ENCODE data around the gene PTGIR.

Gene PTGIR, protein sequence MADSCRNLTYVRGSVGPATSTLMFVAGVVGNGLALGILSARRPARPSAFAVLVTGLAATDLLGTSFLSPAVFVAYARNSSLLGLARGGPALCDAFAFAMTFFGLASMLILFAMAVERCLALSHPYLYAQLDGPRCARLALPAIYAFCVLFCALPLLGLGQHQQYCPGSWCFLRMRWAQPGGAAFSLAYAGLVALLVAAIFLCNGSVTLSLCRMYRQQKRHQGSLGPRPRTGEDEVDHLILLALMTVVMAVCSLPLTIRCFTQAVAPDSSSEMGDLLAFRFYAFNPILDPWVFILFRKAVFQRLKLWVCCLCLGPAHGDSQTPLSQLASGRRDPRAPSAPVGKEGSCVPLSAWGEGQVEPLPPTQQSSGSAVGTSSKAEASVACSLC

DNA sequence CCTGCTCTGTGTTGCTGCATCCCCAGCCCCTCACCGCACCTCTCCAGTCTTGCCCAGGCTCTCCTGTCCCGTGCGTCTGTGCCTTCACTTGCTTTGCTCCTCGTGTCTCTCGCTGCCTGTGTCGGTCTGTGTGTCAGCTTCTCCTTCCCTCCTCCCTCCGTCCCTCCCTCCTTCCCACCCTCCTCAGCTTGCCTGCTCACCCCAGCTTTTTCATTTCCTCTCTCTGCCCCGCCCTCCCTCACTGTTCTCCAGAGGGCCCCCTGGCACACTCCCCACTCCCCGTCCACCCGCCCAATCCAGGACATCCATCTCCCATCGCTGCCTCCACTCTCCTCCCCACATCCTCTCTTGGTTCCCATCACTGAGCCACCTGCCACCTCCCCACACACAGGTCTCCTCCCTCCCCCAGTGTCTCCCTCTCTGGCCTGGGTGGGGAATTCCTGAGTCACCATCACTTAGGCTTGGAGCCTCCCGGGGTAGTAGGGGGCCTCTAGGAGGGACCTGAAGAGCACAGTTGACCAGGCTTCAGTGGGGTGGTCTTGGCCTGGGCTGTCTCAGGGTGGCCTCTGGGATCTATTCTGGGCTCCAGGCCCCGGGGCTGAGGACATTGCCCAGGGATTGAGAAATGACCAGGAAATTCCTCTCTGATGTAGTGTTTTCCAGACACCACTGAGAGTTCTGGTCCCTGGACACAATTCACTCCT lies at the start of gene PTGIR:
Gene PTGIR, minus strand, starts transcription at position 132 of the 704 bp plus-strand sequence. CDS start 864 bp downstream, outside the sequence.
- DNase-seq, result no peak

DNA sequence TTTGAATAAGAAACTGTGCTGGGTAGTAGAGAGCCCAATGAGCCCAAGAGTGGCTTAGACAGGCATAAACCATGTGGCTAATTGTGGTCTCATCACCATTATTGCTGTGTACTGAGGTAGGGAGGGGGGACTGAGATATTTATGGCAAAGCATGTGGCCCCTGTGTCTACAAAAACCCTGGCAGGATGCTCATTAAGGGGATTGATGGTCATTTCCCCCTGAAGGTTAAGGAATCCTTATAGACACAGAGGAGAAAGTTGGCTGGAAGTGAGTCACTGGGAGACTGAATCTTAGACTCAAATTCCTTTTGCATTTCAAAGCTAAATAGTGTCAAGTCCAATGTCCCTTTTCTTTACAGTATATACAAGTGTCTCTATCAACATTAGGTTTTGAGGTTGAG lies 45.9 kb upstream of the PTGIR start:
- no peak for DNase-seq

DNA sequence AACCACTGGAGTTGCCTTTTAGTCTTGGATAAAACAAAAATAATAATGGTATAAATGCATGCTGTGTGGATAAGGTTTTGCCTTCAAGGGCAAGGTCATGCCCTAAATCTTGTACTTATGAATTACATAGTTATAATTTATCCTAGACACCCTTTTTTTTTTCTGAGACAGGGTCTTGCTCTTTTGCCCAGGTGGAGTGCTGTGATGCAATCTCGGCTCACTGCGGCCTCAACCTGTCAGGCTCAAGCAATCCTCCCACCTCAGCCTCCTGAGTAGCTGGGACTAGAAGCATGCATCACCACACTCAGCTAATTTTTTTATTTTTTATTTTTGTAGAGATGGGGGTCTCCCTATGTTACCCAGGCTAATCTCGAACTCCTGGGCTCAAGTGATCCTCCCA lies 43.8 kb upstream of the PTGIR start:
- no peak for DNase-seq

DNA sequence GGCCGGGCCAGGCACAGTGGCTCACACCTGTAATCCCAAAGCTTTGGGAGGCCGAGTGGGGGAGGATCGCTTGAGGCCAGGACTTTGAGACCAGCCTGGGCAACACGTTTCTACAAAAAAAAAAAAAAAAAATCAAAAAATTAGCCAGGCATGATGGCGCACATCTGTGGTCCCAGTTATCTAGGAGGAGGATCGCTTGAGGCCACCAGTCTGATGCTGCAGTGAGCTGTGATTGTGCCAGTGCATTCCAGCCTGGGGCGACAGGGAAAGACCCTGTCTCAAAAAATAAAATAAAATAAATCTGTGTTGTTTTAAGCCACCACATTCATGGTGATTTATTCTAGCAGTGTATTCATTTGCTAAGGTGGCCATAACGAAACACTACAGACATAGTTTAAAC lies 40.2 kb upstream of the PTGIR start:
- no peak for DNase-seq

DNA sequence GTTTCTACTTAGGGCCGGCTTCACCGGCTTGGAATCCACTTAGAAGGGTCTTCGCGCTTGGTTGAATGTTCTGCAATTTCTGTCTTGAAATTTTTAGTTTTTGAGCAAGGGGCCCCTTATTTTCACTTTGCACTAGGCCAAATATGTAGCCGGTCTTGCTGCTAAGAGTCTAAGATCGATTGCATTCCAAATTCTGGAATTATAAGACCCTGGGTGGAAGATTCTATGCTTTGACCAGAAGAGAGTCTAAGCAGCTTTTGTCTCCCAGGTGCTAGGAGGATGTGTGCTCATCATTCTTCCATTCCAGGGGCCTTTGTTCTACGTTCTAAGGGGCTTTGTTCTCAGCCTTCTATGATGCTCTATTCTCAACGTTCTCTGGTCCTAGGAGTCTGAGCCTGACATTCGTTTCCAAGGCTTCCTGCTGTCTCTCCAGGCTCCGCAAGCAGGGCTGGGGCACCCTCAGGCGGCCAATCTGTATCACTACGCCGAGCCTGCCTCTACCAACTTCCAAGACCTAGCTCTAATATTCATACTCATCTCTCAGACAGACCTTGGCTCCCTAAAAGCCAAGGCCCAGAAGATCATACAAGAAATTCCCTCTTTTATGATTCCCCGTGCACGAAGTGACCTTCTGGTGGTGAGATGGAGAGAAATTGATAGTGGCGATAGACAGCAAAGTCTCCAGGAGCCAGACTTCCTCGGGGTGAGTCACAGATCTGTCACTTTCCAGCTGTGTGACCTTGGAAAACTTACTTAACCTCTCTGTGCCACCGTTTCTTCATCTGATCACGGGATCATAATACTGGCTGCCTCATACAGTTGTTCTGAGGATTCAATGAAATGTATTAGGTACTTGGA lies 37.1 kb upstream of the PTGIR start:
- DNase-seq, result peak in 1 of 2 experiments; percentile 74

DNA sequence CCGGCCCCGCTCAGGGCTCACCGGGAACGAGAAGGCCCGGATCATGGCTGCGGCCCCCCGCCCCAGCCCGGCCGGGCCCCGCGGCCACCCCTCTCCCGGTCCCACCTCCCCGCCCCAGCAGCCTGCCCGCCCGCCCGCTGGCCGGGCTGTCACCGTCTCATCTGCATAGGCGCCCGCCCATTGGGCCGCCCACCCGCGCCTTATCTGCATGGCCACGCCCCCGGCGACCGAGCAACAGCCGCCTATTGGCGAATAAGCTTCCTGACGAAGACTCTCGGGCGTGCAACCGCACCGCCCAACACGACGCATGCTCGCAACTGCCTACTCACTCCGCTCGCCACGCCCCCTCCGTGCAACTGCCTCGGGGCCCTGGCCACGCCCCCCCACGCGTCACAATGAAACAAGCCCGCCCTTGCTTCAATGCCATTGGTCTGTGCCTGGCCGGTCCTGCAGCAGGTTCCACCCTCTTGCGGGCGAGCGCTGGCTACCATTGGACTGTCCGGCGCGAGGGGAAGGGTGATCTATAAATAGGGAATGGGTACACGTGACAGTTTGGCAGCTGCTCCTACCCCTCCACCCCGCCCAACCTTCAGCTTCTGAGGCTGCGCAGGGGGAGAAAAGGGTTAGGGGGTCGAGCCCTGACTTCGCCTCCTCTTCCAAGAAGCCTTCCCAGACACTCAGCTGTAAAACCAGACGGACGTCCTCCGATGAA lies 36.3 kb upstream of the PTGIR start, which contains the start of gene DACT3:
Gene DACT3, minus strand, starts transcription at position 163 of the 712 bp plus-strand sequence. Its CDS starts 118 bp downstream, at position 45.
- DNase-seq, result peak; percentile 100

DNA sequence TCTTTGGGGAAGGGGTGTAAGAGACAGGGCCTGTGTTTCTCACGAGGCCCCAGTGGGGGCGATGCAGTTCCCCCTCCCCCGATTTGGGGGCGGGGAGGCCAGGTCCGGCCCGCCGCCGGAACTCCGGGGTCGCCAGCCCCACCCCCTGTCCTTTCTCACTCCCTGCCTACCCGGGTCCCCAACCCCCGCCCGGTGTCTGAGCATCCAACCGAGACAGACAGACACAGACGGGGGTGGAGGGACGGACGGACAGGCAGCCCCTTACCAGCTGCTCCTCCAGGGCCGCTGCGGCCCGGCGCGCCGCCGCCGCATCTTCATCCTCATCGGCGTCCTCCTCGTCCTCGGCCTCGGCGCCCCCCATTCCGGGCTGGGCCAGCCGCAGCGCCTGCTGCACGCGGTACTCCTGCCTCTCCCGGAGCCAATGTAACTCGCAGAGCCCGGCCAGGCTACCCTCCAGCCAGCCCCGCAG lies 35.7 kb upstream of the PTGIR start:
- DNase-seq, result no peak

DNA sequence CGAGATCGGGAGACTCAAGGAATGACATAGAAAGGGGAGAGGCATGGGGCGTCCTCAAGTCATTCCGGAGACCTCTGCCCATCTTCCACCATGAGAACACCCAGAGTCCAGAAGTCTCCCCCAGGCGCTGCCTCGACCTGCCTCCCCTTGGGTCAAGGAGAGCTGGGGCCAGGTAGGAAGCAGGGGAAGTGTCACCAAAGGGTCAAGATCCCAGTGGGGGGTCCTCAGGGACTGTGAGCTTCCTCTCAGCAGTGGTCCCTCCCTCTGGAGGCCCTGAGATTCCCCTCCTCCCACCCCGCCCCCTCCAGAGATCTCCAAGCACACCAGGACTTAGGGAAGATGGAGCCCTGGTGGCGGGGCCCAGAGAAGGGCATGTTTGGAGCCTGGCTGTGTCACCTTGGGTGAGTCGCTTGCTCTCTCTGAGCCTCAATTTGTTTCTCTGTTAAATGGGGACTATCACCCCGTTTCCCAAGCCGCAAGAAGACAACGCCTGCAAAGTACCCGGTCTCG lies 35.2 kb upstream of the PTGIR start:
- no peak for DNase-seq

DNA sequence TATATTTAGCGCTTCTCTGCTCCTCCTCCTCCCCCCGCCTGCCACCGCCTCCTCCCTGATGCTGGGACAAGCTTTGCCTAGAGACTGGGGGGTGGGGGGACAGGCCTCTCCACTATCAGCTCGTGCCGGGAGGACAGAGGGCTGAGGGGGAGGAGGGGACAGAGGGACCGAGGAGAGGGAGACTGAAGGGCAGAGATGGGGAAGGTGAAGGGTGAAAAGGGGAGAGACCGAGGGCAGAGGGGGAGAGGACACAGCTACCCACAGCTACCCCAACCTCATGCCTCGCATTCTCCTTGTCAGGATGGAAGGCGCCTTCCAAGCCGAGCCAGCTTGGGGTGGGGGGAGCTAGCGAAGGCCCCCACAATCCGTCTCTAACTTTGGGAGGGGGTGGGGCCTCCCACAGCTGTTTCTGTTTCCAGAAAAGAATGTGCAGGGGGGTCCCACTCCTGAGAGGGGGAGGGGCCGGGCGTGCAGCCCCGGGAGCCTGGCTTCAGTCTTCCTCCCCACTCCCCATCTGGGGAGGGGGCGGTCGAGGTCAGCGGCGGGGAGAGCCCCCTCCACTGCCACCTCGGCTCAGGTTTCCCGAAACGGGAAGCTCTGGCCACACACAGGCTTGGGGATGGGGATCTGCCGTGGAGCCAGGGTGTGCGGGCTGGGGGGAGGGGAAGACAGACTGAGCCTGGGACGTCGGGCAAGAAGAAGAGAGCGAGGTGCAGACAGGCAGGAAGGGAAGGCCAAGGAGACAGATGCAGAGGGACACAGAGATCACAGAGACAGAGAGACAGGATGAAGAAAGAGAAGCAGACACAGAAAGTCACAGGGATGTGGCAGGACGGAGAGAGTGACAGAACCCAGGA lies 34.5 kb upstream of the PTGIR start:
- no peak for DNase-seq

DNA sequence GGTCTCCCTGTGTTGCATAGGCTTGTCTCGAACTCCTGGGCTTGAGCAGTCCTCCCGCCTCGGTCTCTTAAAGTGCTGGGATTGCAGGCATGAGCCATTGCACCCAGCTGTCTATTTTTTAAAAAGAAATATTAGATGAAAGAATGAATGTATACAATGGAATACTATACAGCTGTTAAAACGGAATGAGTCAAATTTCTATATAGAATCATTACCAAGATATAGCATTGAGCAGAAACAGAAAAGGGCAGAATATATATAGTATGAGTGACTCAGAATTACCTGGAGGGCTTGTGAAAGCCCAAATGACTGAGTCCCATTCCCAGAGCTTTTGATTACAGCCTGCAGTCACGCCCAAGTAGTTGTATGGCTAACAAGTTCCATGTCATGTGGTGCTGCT lies 31.7 kb upstream of the PTGIR start:
- DNase-seq, result no peak

DNA sequence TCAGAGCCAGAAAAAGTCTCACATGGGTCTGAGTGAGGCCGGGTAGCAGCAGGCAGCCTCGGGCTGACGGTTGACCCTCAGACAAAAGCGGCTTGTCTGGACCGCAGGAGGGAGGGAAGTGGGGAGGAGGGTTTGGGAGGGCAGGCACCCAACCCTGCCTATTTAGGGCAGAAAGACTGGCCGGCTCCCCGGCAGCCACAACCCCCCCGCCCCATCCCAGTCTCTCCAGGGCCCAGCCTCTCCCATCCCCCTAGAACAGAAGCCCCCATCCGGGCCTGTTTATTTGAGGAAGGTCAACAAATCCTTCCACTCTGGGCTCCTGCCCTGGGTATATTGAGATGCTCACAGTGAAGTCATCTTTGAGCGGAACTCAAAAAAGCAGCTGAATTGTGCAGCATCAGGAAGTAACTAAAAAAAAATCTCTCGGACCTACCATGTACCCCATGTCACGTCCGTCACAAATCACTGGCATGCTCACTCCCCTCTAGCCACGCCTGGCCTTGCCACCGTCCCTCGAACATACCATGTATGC lies 29.8 kb upstream of the PTGIR start:
- DNase-seq, result no peak

DNA sequence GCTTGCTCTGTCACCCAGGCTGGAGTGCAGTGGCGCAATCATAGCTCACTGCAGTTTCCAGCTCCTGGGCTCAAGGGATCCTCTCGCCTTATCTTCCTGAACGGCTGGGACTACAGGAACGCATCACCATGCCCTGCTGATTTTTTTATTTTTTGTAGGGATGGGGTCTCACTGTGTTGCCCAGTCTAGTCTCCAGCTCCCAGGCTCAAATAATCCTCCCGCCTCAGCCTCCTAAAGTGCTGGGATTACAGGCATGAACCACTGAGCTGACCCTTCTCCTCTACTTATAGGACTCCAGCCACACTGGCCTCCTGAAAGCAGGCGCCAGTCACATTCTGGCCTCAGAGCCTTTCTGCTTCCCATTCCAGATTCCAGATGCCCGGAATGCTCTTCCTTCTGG lies 25.6 kb upstream of the PTGIR start:
- no peak for DNase-seq

DNA sequence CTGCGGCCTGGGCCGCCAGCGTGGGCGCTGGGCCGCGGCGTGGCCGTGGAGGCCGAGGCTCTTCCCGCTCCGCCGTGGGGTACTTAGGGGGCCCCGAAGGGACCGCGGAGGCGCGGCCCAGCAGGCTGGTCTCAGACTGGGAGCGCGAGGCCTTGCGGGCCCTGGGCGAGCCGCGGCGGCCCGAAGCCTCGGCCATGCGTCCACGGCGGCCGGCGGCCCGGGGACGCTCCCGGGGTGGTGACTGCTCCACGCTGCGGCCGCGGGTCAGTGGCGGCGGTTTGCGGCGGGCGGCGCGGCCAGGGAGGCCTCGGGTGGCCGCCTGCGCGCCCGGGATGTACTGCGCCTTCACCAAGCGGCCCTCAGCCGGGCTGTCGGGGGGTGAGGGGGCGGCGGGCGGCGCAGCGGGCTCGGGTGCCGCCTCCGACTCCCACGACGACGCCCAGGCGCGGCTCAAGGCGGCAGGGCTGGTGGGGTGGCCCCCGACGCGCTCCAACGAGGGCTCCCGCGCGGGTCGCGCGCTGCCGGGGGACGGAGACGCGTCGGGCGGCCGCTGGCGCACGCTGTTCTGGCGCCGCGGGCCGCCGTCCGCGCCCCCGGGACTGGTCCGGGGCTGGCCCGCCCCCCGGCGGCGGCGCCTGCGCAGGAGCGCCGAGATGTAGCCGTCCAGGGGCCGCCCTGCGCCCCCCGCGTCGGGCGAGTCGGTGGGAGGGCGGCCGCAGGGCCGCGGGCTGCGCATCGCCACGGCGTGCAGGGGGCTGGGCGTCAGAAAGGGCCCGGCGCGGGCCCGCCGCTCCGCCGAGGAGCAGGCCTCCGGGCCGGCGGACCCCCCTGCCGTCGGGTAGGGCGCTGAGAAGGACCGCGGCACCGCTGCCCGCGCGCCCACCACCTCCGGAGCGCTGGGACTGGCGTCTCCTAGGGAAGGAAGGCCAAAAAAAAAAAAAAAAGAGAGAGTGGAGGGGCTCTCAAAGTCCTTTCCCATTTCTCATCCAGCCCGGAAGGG lies 24.4 kb upstream of the PTGIR start:
- no peak for DNase-seq

DNA sequence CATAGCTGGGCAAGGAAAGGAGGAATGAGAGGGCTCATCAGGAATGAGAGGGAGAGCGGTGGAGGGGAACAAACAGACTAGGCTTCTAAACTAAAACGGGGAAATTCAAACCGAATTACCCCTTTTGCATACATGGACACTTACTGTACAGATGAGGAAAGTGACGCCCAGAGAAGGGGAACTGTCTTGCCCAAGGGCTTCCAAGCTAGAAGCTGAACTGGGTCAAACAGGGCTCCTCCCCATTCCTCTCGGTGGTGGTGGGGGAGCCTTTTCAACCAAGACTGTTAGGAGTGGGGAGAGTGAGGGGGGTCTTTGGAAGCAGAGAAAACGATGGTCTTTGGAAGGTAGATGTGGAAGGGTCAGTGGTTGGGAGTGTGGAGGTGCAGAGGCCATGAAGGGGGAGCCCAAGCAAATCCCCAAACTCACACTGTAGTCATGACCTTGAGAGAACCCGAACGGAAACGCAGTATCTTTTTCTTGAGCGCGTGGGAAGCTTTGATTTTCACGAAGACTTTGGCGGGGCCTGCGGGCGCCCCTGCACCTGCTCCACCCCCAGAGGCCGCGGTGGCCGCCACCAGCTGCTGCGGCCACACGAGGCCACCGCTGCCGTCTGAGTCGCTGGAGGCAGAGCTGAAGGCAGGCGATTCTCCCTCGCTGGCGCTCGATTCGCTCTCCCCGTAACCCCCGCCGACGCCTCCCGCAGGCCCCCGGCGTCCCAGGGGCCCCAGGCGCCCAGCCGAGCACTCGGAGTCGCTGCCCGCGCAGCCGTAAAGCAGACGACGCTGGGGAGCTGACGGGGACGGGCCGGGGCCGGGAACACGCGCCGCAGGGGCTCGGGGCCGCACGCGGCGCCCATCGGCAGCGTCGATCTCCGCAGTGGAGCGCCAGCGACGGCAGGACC lies 23.4 kb upstream of the PTGIR start:
- DNase-seq, result no peak

DNA sequence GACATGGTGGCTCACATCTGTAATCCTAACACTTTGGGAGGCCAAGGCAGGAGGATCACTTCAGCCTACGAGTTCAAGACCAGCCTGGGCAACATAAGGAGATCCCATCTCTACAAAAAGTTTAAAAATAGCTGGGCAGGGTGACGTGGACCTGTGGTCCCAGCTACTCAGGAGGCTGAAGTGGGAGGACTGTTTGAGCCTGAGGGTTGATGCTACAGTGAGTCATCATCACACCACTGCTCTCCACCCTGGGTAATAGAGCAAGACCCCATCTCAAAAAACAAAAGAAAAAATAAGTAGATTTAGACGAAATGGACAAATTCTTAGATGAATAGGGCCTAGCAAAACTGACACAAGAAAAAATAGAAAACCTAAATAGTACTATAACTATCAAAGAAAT lies 21.5 kb upstream of the PTGIR start:
- no peak for DNase-seq

DNA sequence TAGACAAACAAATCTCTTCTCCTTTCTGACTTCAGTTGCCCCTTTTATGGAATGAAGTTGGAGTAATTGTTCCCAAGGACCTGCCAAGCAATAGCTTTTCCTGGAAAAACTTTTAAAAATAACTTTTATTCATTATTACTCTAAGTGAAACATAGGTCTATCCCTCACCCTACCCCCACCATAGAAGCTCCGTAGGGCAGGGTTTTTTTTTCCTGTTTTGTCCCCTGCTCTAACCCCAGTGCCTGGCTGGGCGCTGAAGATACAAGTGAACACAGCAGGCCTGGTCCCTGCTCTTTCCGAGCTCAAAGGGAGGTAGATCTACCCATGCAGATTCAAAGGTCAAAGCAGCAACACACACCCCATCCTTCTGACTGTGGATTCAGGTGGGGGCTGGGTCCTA lies 19.8 kb upstream of the PTGIR start:
- DNase-seq, result no peak

DNA sequence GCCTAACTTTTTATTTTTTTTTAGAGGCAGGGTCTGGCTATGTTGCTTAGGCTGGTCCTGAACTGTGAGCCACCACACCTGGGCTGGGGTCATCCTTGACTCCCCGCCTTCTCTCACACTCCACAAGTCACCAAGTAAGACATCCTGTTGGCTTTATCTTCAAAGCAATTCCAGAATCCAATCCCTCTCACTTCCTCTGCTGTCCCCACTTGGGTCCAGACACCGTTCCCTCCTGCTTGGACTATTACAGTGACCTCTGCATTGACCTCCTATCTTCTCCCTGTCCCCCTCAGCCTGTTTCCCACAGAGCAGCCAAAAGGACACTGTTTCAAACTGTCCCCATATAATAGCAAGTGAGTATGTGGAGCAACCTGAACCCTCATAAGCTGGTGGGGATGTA lies 15.8 kb upstream of the PTGIR start:
- DNase-seq, result no peak

DNA sequence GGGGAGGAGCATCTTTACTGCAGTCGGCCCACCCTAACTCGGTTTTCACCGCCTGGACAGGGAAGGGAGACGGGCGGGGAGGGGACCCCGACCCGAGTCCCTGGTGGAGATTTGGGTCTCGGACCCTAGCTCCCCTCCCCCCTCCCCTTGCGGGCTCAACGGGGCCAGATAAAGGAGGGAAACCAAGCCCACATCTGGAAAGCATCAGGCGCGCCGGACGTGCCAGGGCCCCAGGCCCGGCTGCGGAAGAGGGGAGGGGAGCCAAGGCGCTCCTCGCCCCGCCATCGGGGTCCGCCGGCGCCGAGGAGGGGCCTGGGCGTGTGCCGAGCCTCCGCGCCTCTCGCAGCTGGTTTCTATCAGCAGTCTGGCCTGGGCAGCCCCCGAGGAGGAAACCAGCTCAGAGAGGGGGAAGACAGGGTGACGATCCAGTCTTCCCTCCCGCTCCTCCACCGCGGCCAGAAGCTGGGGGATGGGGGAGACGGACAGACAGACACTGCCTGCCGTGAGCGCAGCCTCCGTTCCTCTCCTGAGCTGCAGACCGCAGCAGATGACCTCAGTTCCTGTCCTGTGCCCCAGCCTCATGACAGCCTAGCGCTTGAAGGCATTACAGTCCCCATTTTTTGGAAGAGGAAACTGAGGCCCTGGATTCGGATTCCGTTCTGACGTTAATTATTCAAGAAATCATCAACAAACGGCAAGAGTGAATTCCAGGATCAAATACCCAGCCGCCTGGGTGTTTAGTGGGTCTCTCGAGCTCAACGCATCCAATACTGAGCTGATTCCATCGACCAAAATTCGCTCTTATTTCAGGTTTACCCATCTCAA lies 14.7 kb upstream of the PTGIR start:
- DNase-seq, result no peak
